HG02759 (cell line): ENCODE data around the gene STAT3.
"Not testable (repeated sequence)": the region's sequence is repeated elsewhere in the genome, so short reads cannot be mapped to it uniquely, and the experiment has no call there.

ENCODE experiments used
- ATAC-seq: cut with Tn5 transposase; IDR thresholded peaks from one replicate; pipeline ENCODE4 v1.9.1; 2021; ENCODE audit warnings: mild to moderate bottlenecking, moderate library complexity; ENCODE audit not compliant: unreplicated experiment

STAT3 gene

GRCh38 chr17:42409523-42410318 is 21.5 kb upstream of the STAT3 start:
- ATAC-seq = no peak

GRCh38 chr17:42408061-42408460 is 19.8 kb upstream of the STAT3 start:
- no peak for ATAC-seq

GRCh38 chr17:42407289-42407836 is 19.1 kb upstream of the STAT3 start:
- peak; percentile 50 for ATAC-seq

GRCh38 chr17:42406615-42407288 is 18.5 kb upstream of the STAT3 start:
- no peak for ATAC-seq

GRCh38 chr17:42405963-42406495 is 17.8 kb upstream of the STAT3 start:
- no peak for ATAC-seq

- no peak for ATAC-seq
These were observed 16.8 kb upstream of the STAT3 start for GRCh38 chr17:42405076-42405475.

GRCh38 chr17:42404326-42405055 is 16.2 kb upstream of the STAT3 start:
- ATAC-seq = no peak

- ATAC-seq = no peak
These were observed 14.9 kb upstream of the STAT3 start for GRCh38 chr17:42403150-42403549.

- ATAC-seq = no peak
These were observed 13.9 kb upstream of the STAT3 start for GRCh38 chr17:42402117-42402516.

GRCh38 chr17:42400844-42401375 is 12.7 kb upstream of the STAT3 start:
- ATAC-seq = not testable (repeated sequence)

- no peak for ATAC-seq
These were observed 12.0 kb upstream of the STAT3 start for GRCh38 chr17:42399948-42400843.

- ATAC-seq = no peak
These were observed 10.9 kb upstream of the STAT3 start for GRCh38 chr17:42399121-42399520.

- not testable (repeated sequence) for ATAC-seq
These were observed 7.4 kb upstream of the STAT3 start for GRCh38 chr17:42395601-42396000.

GRCh38 chr17:42394838-42395237 is 6.6 kb upstream of the STAT3 start:
- ATAC-seq = no peak

GRCh38 chr17:42392692-42393415 is 4.6 kb upstream of the STAT3 start:
- ATAC-seq = no peak

GRCh38 chr17:42391439-42391838 is 3.2 kb upstream of the STAT3 start:
- ATAC-seq = not testable (repeated sequence)

- no peak for ATAC-seq
These were observed 1.7 kb upstream of the STAT3 start for GRCh38 chr17:42389899-42390298.

- peak; percentile 20 for ATAC-seq
These were observed 834 bp upstream of the STAT3 start for GRCh38 chr17:42389135-42389417.

- peak; percentile 3 for ATAC-seq
These were observed 421 bp downstream of the STAT3 start for GRCh38 chr17:42387661-42388380.
